HG03097 (cell line): ENCODE measurements around the gene CHSY3.

Experiments used
- ATAC-seq: cut with Tn5 transposase; IDR thresholded peaks from one replicate; pipeline ENCODE4 v1.9.1; 2021; ENCODE audit not compliant: unreplicated experiment, low FRiP score

CHSY3 gene

DNA sequence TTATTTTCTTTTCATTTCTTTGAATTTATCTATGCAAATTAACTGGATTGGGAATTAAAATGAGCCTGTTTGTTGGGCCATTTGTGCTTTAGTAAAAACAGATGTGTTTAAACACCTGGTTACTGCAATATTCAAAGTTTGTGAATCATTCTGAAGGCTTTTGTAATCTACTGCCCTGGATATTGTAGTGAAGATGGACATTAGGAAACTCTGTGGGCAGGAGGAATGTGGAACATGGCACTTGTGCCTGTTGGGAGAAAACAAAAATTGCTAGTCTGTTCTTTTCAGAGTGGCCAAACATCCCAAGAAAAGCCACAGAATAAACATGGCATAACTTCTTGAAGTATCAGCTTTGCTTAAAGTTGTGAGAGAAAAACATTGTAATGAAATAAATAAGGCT, 40.8 kb downstream of the CHSY3 start:
- no peak for ATAC-seq

DNA sequence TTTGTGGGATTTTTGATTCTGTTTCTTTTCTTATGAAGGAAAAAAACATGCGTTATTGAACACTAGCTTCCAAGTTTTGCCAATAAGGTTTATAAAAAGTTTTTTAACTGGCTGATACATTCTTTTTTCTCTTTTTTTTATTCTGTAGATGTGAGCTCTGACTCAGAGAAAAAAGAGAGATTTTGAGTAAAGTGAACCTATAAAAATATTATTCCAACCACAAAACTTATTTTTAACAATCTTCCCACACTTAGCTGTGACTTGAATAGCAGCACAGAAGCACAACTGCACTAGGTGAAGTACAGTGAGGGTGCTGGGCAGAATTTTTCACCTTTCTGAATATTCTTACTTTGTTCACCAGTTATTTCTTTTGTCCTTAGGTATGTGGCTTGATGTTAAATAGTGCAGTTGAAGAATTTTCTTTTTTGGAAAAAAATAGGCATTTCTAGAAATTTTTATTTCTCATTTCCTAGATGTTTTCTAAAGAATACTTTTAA, 41.6 kb downstream of the CHSY3 start:
- ATAC-seq, result no peak

DNA sequence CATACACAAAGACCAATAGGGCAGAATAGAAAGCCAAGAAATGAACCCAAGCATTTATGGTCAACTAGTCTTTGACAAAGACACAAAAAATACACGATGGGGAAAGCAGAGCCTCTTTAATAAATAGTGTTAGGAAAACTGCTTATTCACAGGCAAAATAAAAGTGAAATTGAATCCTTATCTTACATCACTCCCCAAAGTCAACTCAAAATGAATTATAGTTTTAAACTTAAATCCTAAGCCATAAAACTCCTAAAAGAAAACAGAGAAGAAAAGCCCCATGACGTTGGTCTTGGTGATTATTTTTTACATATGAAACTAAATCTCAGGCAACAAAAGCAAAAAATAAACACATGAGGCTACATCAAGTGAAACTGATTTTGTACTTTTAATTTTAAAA, 46.8 kb downstream of the CHSY3 start:
- ATAC-seq, result no peak

DNA sequence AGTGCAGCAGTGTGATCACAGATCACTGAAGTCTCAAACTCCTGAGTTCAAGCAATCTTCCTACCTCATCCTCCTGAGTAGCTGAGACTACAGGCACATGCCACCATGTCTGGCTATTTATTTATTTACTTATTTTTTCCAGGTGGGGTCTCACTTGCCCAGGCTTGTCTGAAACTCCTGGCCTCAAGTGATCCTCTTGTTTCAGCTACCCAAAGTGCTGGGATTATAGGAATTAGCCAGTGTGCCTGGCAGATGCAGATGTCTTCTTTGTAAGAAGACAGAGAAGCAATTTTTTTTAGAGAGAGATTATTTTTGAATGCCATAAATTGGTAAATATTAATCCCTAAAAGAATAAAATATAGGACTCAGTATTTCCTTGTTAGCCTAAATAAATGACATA, 54.3 kb downstream of the CHSY3 start:
- no peak for ATAC-seq

DNA sequence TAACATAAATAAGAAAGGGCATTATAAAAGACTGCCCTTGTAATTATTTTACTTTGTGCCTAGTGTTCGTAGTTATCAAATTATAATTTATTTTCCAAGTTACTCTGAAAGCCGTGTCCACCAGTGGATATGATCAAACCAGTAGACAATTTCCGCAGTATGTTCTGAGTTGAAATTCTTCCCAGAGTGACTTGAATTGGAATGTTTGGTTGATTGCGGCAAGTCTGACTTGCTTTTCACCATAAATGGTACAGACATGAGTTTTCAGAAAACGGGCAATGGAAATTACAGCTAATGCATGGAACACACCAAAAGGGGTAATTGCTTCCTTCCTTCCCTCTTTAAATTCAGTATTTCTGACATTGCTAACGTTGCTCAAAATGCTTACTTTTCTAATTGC, 56.6 kb downstream of the CHSY3 start:
- ATAC-seq, result no peak

DNA sequence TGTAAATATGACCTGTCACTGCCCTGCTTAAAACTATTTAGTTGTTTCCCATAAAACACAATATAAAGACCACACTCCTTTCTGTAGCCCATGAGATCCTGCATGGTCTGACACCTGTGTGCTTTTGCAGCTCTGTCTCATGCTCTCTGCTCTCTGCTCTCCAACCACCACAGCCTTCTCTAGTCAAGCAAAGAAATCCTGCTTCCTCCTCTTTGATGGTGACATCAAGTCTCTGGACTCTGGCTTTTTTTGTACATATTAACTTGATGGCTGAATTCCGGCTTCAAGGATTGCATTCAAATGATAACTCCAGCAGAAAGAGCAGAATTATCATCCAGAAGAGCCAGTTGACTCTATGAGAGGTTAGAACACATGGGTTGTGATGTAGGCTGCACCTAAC, 58.2 kb downstream of the CHSY3 start:
- ATAC-seq, result no peak

DNA sequence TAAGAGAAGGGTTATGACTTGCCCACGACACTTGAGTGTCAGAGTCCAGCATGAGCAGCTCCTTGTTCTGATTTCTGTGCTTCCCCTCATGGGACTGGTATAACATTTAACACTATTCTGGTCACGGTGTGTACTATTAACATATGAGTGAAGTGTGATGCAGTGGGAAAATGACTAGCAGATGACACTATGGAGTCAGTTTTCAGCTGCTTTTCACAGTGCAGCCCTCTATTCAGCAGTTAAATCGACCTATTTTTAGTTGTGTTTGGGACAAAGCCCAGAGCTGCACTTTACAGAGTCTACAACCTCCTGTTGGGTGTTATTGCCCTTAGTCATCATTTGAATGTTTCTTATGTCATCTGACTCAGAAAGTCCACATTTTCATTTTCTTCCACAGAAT, 59.1 kb downstream of the CHSY3 start:
- ATAC-seq, result no peak

DNA sequence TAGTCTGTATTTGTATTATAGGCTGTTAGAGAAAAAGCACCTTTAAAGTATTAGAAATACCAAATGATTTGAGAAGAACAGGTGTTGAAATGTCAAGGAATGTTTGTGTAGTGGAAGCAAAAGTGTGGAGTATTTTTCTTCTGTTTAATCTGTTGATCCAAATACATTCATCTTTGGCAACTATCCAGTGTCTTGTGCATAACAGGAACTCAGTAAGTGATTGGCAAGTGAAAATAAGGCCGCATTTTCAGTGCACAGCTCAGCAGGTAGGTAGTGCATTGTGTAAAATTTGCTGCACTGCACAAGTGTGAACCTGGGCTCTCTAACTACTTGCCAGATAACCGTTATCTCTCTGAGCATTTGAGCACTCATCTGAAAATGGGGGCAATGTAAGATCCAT, 61.8 kb downstream of the CHSY3 start:
- no peak for ATAC-seq

DNA sequence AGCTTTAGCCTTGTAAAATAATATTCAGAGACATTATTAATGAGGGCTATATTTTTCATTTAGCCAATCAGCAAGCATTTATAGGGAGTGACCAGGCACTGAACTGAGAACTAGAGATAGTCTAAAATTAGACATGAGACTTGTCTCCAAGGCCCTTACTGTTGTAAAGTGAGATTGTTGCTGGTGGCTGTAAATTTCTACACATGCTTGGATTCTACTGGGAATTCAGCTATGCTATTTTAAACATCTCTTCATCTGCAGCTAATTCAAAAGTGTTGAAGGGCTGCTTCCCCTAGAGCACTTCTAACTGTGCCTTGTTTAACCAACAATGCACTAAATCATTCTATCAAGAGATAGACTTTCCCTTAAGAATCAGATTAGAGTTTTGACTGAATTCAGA, 67.4 kb downstream of the CHSY3 start:
- no peak for ATAC-seq

DNA sequence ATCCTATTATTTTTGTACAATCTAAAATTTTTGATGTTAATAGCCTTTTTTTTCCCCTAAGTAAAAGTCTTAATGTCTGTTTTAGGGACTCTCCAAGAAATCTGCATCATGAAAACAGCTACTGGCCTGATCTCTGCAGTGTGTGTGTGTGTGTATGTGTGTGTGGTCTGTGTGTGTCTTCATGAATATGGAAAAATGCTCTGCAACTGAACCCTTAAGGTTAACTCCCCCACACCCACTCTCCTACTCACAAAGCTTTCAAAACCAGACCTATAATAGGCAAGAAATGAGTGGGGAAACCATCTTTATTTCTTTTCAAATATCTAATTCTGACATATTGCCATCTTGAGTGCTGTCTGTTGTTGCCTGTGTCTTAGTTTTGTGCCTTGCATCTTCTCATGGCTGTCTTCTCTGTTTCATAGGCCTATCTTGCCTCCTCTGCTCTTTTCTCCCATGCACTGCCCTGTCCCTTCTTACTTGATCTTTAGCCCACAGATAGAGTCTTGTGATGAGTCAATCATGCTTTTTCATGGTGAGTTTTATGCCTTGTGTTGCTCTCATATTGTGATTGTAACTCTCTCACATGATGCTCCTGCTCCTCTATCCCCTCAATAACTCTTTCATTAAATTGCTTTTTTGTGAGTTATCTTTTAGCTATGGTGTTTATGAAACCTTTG, 68.3 kb downstream of the CHSY3 start:
- no peak for ATAC-seq

DNA sequence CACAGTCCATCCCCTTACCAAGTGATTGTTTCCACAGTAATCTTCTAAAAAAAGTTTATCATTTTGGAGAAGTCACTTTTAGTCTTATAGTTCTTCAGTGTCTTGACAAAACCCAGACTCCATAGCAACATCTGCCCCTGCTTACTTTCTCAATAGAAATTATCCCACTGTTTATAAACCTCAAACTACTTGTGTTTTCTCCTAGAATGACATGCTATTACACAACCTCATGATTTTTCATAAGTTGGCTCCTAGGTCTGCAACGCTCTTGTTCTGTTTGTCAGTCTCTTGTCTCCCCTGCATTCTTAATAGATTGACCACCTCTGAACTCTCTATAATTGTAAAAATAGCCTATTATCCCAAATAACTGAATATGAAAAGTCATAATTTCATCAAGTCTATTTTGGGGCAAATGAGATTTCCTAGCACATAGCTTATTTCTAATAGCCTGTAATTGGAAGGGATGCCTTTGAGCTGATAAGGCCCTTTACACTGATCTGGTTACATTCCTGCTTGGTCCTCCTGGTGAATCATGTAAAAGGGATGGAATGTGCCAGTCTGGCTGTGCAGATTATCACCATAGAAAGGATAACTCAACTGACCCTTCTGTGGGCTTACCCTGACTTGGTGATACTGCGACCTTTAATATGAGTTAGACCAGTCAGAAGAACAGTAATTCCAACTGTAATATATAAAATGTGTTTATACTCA, 69.6 kb downstream of the CHSY3 start:
- ATAC-seq, result no peak

DNA sequence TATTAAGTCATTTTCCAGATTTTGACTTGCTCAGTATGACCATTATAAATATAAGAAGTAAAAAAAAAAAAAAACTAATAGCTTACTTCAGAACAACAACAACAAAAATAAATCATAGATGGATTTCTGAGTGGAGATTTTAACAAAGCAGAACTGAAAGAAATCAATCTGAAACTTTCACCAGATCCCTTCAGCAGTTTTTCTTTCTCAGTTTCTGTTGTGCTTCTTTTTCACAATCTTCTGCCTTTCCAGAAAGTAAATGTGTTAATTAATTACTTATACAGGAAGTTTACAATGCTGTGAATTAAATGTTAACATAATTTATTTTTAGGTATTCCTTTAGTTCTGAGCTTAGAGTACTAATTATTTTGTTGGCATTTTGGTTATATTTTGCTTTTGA, 73.5 kb downstream of the CHSY3 start:
- ATAC-seq, result peak; percentile 89

DNA sequence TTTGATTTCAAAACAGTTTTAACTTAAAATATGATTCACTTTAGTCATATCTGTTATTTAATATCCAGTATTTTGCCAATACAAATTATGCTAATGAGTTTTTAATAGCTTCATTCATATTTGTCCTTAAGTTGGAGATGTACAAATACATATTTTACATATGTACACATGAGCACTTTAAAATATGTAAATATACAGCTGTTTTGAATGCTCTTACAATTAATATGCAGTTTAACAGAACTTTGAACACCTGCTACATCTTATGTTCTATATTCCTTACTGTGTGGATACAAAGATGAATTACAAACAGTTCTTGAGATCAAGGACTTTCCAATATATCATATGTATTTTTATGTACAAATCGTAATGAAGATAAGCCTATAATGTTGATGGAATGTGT, 74.0 kb downstream of the CHSY3 start:
- ATAC-seq, result no peak

DNA sequence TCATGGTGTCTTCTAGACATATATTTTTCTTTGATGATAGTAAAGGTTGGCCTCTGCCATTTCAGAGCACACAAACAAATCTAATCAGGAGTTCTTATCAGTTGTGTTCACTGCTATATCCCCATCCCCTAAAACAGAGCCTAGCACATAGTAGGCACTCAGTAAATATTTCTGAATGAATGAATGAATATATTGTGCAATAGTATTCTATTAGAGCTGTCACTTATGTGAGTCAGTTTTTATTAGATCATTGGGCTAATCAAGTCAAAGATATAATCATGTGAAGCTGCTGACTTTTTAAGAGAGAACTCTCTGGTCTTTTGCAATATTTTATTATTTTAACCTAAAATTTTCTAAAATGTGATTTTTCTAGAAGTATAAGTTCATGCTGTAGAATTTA, 84.2 kb downstream of the CHSY3 start:
- ATAC-seq, result no peak

DNA sequence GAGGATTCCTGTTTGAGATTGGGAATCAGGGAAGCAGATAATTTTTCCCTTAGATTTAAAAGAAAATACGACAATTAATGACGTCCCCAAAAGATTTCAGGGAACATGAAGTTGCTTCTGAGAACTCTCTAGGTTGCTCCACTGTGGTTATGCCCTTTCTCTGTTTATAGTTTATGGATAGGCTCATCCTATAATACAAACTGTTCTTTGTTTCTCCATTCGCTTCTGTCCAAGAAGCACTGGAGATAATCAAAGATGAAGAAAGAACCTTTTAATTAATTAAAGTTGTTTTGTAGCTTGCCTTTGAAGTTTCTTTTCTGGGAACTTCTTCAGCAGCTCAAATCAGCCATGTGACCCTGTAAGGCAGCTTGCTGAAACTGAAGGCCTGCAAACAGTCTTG, 87.5 kb downstream of the CHSY3 start:
- no peak for ATAC-seq

DNA sequence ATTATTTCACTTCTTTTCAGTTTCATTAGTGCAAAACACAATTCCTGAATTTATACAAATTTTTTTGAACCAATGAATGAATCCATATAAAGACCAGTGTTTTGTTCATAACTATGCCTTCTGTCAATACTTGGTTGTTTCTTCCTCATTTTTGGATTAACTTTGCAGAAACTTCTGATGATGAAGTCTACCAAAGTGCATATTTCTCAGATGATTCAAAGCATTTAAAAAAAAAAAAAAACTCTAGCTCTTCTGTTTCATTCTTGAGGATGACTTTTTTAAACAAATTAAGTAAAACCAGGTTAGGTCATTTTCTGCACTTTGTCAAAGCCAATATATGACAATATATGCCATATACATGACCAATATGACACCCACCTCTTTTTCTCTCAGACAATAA, 92.6 kb downstream of the CHSY3 start:
- no peak for ATAC-seq

DNA sequence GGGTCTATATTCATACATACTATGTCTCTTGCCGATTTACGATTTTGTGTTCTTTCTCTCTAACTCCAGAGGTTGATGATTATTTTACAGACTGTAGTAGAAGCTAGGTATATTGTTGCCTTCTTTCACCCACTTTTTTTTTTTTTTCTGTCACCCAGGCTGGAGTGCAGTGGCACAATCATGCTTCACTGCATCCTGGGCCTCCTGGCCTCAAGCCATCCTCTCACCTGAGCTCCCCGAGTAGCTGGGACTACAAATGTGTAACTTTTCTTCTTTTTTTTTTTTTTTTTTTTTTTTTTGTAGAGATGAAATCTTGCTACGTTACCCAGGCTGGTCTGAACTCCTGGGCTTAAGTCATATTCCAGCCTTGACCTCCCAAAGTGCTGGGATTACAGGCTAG, 96.2 kb downstream of the CHSY3 start:
- no peak for ATAC-seq

DNA sequence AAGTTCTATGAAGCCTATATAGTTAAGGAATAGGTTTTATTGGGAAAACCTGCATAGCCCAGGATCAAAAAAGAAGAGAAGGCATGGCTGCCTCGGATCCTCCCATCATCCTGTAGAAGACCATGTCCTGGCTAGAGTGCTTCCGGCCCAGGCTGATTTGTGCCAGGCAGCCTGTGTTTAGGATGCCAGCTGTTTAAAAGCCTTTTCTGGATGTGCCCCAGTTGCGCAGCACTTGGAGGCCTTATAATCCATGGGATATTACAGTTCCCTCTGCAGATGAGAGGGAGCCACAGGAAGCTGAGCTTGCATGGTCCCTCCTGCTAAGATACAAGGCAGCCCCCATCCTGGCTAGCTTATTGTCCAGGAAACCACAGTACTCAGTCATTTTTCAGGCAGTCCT, 97.9 kb downstream of the CHSY3 start:
- ATAC-seq, result no peak

DNA sequence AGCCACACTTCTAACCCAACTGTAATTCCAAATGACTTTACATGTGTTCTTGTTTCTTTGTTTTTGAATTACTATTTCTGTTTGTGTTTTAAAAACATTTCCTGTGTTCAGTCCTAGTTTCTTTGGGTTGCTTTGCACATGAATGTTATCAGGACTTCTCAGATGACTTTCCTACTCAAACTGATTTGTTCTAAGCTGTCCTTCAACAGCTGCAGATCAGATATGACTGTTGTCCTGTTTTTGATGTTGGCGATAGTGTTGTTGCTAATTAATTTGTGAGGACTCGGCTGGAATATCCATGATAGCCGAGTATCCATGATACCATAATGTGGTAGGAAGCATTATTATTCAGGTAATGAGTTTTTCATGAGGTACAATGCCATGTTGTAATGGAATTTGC, 98.6 kb downstream of the CHSY3 start:
- ATAC-seq, result no peak

DNA sequence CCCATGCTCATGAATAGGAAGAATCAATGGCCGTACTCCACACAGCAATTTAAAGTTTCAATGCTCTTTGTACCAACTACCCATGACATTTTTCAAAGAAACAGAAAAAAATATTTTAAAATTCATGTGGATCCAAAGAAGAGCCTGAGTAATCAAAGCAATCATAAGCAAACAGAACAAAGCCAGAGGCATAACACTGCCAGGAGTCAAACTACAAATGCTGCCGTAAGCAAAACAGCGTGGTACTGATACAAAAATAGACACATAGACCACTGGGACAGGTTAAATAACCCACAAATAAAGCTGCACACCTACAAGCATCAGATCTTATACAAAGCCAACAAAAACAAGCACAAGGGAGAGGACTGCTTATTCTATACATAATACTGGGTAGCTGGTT, 107.7 kb downstream of the CHSY3 start:
- ATAC-seq, result no peak

DNA sequence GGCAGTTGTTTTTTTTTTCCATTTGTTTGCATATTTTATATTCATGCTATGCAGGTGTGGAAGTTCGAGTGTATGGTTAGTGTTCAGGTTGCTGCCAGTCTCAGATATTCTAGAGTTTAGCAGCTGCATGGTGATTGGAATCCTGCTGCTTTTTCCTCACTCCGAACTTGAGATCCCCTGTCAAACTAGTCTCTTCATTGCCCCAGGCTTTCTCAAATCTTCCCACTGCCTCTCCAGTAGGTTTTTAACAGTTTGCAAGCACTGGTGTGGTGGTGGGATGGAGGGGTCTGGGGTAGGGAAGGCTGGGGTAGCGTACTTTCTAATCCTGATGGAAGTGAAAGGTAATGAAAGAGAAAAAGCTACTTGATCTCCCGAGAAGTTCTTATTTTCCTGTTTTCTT, 112.9 kb downstream of the CHSY3 start:
- ATAC-seq, result no peak

DNA sequence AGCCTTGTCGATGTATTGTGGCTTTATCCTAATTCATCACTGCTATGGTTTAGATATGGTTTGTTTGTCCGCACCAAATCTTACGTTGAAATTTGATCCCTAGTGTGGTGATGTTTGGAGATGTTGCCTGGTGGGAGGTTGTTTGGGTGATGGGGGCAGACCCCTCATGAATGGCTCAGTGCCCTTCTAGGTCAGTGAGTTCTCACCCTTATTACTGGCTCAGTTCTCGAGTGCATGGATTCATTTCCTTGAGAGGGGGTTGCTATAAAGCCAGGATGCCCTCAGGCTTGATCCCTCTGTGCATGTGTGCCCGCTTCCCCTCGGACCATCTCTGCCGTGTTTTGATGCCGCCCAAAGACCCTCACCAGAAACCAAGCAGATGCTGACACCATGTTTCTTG, 114.4 kb downstream of the CHSY3 start:
- no peak for ATAC-seq
